ENCODE data around the gene PHF2. TPM values are rescaled to one million over a fixed set of nuclear protein-coding genes. Genes with fewer than 3 reads are reported as not detected.
"Not testable (repeated sequence)": the region's sequence is repeated elsewhere in the genome, so short reads cannot be mapped to it uniquely, and the experiment has no call there.

Gene PHF2
- total RNA-seq, 1 experiment from 2014 or later, result 6.3 TPM

DNA sequence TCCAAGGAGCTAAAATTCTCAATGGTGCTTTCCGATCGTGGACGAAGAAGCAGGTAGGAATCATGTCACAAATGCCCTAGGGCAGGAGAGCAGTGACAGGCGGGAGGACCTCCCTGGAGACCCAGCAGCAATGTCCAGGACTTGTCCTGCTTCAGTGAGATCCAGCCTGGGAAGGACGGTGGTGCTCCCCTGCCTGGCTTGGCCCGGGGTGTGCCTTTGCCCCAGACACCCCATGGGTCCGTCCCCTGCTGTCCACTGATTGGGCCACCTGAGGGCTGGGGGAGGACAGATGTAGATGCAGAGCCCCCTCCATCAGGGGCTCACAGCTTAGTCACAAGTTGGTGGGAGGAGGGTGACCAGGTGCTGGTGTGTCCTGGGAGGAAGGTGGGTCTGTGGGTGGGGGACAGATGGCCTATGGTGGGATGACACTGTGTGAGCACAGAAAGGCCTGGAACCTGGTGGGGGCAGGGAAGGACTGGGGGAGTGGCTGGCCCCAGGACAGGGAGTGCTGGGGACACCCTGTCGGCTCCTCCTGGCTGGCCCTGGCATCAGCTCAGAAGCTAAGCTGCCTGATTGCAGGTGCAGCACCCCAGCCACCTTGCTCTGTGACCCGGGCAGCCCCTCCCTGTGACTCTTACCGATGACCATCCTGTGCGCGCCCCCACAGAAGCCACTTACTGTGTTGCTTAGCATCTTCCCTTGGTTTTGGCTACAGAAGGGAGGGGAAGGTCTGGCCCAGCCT lies 82.0 kb downstream of the PHF2 start:
- no peak for DNase-seq (ENCODE audit: low spot score)
- in situ Hi-C loops (cut with HindIII; ENCODE audit: low sequenced_read_pairs), result no loop called here

GRCh38 chr9:93659044-93659836 lies 82.9 kb downstream of the PHF2 start:
- in situ Hi-C loops (cut with HindIII; ENCODE audit: low sequenced_read_pairs), result no loop called here
- no peak for DNase-seq (ENCODE audit: low spot score)

DNA sequence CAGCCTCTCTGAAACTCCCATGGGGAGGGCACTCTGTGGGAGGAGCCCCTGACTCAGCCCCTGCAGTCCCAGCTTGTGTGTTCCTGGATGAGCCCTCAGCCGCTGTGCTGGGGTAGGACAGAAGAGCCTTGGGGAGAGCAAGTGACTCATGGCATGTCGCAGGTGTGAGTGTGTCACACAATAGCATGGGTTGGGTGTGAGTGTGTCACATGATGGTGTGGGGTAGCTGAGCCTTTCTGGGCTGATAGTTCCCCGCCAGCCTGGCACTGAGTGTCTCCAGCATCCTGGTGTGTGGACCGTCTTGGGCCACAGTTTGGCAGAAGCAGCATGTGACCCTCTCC lies 83.4 kb downstream of the PHF2 start:
- DNase-seq (ENCODE audit: low spot score), result no peak
- in situ Hi-C loops (cut with HindIII; ENCODE audit: low sequenced_read_pairs), result no loop called here

DNA sequence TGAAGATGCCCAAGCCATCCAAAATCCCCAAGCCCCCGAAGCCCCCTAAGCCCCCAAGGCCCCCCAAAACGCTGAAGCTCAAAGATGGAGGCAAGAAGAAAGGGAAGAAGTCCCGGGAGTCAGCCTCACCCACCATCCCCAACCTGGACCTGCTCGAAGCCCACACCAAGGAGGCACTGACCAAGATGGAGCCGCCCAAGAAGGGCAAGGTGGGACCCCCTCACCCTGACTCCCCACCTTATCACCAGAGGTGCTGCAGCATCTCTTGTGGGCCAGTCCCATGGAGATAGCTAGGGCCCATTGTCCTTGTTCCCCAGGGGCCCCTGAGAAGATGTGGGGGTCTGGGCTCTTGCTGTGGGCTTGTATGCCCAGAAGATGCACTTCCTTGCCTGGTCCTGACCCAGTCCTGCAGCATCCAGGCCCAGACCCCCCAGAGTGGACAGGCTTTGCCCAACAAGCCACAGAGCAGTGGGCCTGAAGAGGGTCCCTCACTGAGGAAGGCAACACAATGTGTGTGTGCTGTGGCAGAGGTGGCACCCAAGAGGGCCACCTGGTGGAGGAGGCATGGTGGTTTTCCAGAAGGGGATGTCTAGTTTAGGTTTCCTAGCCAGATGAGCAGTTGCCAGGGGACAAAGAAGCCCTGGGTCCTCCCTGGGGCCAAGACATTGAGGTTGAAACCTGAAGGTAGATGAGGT lies 84.1 kb downstream of the PHF2 start:
- no peak for DNase-seq (ENCODE audit: low spot score)
- in situ Hi-C loops (cut with HindIII; ENCODE audit: low sequenced_read_pairs), result no loop called here

GRCh38 chr9:93661591-93661990 lies 85.2 kb downstream of the PHF2 start:
- in situ Hi-C loops (cut with HindIII; ENCODE audit: low sequenced_read_pairs), result no loop called here

DNA sequence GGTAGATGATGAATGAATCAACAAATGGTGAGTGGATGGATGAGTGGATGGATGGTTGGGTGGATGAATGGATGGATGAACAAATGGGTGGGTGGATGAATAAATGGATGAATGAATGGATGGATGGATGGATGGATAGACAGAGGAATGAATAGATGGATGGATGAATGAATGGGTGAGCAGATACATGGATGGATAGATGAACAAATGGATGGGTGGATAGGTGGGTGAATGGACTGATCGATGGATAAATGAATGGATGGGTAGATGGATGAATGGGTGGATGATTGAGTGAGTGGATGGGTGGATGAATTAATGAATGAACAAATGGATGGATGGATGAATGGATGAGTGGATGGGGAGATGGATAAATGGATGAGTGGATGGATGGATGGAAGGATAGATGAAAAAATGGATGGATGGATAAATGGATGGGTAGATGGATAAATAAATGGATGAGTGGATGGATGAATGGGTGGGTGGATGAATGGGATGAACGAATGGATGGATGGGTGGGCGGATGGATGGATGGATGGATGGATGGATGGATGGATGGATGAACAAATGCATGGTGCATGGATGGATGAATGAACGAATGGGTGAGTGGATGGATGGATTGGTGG lies 85.7 kb downstream of the PHF2 start:
- no peak for DNase-seq (ENCODE audit: low spot score)
- in situ Hi-C loops (cut with HindIII; ENCODE audit: low sequenced_read_pairs), result no loop called here

More at GRCh38 chr9:93661591-93661990, 85.2 kb downstream of the PHF2 start:
- no peak for DNase-seq (ENCODE audit: low spot score)

- in situ Hi-C loops (cut with HindIII; ENCODE audit: low sequenced_read_pairs), result no loop called here
- DNase-seq (ENCODE audit: low spot score), result no peak
Observed at GRCh38 chr9:93662952-93663572, 86.7 kb downstream of the PHF2 start.

- no peak for DNase-seq (ENCODE audit: low spot score)
- in situ Hi-C loops (cut with HindIII; ENCODE audit: low sequenced_read_pairs), result no loop called here
Observed at GRCh38 chr9:93663877-93664548, 87.6 kb downstream of the PHF2 start.

GRCh38 chr9:93664549-93665120 lies 88.3 kb downstream of the PHF2 start:
- in situ Hi-C loops (cut with HindIII; ENCODE audit: low sequenced_read_pairs), result no loop called here
- DNase-seq (ENCODE audit: low spot score), result no peak

DNA sequence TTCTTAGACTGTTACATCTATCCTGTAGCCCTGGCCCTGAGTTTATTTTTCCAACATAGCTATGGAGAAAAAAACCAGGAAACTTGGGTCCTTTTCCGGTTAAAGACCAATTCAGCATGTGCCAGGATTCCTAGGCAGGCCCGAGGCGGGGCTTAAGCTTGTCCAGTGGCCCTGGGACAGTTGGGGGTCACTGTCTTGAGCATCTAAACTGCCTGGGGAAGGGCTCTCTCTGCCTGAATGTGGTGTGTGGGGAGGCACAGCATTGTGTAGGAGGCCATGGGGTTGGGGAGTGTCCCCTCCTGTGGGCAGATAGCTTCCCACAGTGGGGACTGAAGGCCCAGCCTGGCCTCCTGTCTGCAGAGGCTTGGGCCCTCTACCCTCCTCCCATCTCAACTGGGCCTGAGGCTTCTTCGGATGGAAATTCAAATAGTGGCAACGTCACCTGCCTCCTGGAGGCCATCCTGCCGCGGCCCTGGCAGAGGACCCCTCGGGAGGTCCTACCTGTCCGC lies 88.8 kb downstream of the PHF2 start:
- in situ Hi-C loops (cut with HindIII; ENCODE audit: low sequenced_read_pairs), result no loop called here
- no peak for DNase-seq (ENCODE audit: low spot score)

- no peak for DNase-seq (ENCODE audit: low spot score)
- in situ Hi-C loops (cut with HindIII; ENCODE audit: low sequenced_read_pairs), result no loop called here
Observed at GRCh38 chr9:93665637-93666438, 89.5 kb downstream of the PHF2 start.

DNA sequence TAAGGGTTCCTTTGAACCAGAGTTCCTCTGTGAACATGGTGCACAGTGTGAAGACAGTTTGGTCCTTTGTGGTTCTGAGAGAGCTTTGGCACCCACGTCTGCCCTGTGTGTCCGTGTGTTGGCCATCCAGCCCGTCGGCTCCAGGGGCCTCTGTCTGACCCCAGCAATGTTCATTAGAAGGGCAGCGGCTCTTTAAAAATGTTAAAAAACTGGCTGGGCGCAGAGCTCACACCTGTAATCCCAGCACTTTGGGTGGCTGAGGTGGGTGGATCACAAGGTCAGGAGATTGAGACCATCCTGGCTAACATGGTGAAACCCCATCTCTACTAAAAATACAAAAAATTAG lies 90.0 kb downstream of the PHF2 start:
- DNase-seq (ENCODE audit: low spot score); in situ Hi-C loops (cut with HindIII; ENCODE audit: low sequenced_read_pairs): not testable (repeated sequence)

- DNase-seq (ENCODE audit: low spot score), result no peak
- in situ Hi-C loops (cut with HindIII; ENCODE audit: low sequenced_read_pairs), result no loop called here
Observed at GRCh38 chr9:93667006-93667405, 90.6 kb downstream of the PHF2 start.

- DNase-seq (ENCODE audit: low spot score), result no peak
Observed at GRCh38 chr9:93667627-93668026, 91.2 kb downstream of the PHF2 start.

DNA sequence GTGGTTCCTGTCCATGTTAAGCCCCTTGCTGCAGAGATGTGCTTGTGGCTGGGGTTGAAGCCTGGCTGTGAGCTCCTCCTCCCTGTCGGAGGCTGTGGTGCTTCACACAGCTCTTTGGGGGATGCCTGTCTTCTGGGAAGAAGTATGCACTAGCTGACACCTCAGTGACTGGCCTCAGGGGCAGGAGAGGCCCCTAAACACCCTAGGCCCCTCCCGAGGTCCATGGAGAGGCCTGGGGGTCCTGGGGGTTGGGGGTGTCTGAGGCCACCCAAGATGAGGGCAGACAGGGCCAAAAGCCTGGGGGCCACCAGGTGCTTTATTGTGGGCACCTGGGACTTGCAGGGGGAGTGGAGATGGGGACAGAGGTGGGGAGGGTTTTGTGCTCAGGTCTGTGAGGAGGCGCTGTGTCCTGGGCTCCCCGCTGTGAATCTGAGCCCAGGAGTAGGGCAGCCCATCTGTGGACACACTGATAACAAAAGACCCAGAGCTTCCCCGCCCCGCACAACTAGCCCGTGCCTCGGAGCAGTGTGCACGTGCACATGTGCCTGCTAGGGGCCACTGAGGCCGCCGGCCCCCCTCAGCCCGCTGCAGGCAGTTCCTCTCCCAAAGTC lies 92.0 kb downstream of the PHF2 start:
- DNase-seq (ENCODE audit: low spot score), result peak; percentile 15
- in situ Hi-C loops (cut with HindIII; ENCODE audit: low sequenced_read_pairs), result no loop called here

More at GRCh38 chr9:93667627-93668026, 91.2 kb downstream of the PHF2 start:
- in situ Hi-C loops (cut with HindIII; ENCODE audit: low sequenced_read_pairs), result no loop called here

DNA sequence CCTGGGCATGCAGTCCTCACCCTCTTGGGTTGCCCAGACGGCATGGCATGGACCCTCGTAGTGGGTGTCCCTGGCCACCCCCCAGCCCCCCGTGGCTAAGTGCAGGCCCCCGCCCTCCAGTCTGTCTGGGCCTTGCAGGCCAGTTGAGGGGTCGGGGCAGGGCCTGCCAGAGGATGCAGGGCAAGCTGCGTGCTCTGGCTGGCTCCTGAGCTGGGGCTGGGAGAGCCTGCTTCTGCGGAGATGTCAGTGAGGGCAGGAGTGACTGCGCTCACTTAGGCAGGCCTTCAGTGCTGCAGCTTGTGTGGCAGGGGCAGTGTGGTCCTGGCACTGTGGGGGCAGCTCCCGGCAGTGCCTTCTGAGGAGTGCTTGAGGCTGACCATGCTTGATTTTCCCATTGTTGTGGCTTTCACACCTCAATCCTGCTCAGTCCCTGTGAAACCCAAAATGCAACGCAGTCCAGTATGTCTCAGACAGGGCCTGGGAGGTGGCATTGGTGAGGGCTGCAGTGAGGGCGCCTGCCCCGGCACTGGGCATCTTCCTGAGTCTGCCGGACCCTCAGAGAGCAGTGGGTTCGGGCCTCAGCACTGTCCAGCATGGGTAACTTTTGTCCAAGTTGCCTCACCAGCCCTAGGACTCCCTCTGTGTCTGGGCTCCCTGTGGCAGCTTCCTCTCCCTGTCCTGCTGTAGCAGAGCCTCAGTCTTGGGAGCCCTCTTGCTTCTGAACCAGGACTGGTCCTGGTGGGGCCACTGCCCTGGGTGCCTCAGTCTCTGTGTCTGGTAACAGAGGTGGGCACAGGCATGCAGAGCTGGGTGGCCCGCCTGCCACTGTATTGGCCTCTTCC lies 93.0 kb downstream of the PHF2 start:
- DNase-seq (ENCODE audit: low spot score), result no peak
- in situ Hi-C loops (cut with HindIII; ENCODE audit: low sequenced_read_pairs), result no loop called here

- DNase-seq (ENCODE audit: low spot score), result no peak
- in situ Hi-C loops (cut with HindIII; ENCODE audit: low sequenced_read_pairs), result no loop called here
Observed at GRCh38 chr9:93669958-93670207, 93.5 kb downstream of the PHF2 start.
